Neutrophil (primary cell): ENCODE data around the gene TMIE.
"Not testable (repeated sequence)": the region's sequence is repeated elsewhere in the genome, so short reads cannot be mapped to it uniquely, and the experiment has no call there.

Experiments
- H3K27ac ChIP-seq: fragments of 200-600 bp; sonication (generic); 2 replicates; pipeline ENCODE4 v1.5.1; 2016; ENCODE audit warnings: mild to moderate bottlenecking, moderate library complexity
- H3K27me3 ChIP-seq: fragments of 200-600 bp; sonication (generic); 2 replicates; pipeline ENCODE4 v1.6.0; 2016; ENCODE audit warnings: mild to moderate bottlenecking
- H3K36me3 ChIP-seq: fragments of 200-600 bp; sonication (generic); 2 replicates; pipeline ENCODE4 v1.5.1; 2017
- H3K4me1 ChIP-seq, 2 experiments: fragments of 200-600 bp in 1 of 2; sonication (generic) in 1 of 2; 1 replicate in 1 of 2; 2 replicates in 1 of 2; pipeline versions ENCODE4 v1.5.1 to v1.6.1; 2013 to 2016; ENCODE audit warnings: low read depth in 1 of 2, low read length in 1 of 2, mild to moderate bottlenecking in 1 of 2, moderate library complexity in 1 of 2; ENCODE audit not compliant: control insufficient read depth in 1 of 2, insufficient read depth in 1 of 2
- H3K4me3 ChIP-seq, 2 experiments: fragments of 200-600 bp in 1 of 2; sonication (generic) in 1 of 2; 1 replicate in 1 of 2; 2 replicates in 1 of 2; pipeline ENCODE4 v1.5.1; 2013 to 2016; ENCODE audit warnings: low read depth in 1 of 2, low read length in 1 of 2, mild to moderate bottlenecking in 1 of 2, moderate library complexity in 1 of 2
- H3K9me3 ChIP-seq: fragments of 200-600 bp; sonication (generic); 2 replicates; pipeline ENCODE4 v1.5.1; 2016
- TF ChIP-seq, protein P1 (sequence below): fragments of 200-600 bp; sonication (generic); IDR thresholded peaks from 2 replicates; pipeline ENCODE4 v1.5.1; 2016; ENCODE audit warnings: antibody characterized with exemption

The TMIE gene

DNA sequence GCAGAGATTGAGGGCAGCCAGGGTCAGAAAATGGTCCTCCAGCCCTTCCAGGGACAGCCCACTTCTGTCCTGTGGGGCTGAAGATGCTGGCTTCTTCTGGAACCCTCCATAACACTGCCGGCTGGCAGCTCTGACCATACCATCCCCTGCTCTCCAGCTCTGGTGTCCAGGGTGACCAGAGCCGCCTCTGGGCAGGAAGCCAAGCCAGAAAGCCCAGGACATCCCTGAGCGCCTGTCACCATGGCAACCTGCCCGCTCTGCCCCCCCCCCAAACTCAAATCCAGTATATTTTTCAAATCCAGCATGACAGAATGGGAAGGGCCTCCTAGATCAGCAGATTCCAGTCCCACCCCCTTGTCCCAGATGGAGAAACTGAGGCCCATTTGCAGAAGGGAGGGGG lies 420 bp upstream of the TMIE start:
- Histone ChIP-seq H3K36me3 (no peaks in the 10 kb centered on the region), H3K27ac (no peak overlapping the region), H3K27me3 (peaks cover 53% of the 10 kb centered on the region), H3K9me3 (no peaks in the 10 kb centered on the region), H3K4me3 (no peak overlapping the region), H3K4me1 (peaks cover 6 to 10% of the 10 kb centered on the region in 2 experiments)
- TF ChIP-seq, protein P1, sequence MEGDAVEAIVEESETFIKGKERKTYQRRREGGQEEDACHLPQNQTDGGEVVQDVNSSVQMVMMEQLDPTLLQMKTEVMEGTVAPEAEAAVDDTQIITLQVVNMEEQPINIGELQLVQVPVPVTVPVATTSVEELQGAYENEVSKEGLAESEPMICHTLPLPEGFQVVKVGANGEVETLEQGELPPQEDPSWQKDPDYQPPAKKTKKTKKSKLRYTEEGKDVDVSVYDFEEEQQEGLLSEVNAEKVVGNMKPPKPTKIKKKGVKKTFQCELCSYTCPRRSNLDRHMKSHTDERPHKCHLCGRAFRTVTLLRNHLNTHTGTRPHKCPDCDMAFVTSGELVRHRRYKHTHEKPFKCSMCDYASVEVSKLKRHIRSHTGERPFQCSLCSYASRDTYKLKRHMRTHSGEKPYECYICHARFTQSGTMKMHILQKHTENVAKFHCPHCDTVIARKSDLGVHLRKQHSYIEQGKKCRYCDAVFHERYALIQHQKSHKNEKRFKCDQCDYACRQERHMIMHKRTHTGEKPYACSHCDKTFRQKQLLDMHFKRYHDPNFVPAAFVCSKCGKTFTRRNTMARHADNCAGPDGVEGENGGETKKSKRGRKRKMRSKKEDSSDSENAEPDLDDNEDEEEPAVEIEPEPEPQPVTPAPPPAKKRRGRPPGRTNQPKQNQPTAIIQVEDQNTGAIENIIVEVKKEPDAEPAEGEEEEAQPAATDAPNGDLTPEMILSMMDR = no peak

DNA sequence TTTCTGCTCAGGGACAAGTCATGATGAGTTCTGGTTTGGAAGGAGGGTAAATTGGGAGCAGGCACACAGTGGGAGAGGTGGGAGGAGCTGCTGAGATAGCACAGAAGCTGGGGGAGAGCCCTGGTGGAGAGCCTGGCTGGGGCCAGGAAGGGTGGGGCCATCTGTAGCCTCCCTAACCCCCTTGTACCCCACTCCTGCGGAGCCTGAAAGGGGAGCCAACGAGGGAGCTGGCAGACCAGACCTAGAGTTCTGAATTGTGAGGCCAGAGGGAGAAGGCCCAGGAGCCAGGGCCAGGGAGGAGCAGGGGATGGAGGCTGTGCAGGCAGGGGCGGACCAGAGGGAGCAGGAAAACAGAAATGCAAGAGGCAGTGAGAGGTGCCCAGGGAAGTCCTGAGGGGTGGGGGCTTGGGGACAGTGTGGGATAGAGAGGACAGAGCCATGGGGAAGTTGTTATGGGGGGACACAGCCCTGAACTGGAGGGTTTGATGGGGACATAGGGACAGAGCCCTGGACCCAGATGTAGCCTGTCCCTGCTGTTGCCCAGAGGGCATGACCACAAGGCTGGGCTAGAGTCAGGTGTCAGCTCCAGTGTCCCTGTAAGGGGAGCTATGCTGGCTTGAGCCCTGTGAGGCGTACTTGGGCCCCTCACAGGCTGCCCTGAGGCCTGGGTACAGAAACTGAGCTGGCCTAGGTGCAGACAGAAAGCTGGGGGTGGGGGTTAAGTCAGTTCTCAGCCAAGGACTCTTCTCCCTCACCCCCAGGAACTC lies 1.2 kb downstream of the TMIE start:
- peaks cover 0 to 5% of the 10 kb centered on the region in 2 experiments for H3K4me1 ChIP-seq

DNA sequence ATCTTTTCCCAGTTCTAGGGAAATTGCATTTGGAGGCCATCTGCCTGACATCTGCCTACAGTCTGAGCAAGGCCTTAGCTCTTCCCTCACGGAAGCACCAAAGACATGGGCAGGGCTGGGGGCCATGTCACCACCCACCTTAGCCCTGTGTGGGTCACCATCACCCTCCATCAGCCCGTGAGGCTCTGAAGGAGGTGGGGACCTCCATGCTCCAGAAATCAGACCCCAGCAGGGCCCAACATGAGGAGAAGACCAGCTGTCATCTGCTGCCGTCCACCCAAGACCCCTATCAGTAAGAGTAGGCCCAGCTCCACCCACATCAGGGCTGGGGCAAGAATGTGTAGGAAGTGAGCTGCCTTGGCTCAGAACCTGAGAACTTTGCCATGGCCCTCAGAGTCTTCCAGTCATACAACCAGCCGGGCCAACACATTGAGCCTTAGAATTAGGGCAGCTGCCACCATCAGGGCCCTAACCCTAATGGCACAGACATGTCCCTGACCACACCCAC lies 1.9 kb downstream of the TMIE start:
- no peaks in the 10 kb centered on the region for H3K36me3 ChIP-seq
- H3K27ac ChIP-seq = no peak overlapping the region
- H3K4me3 ChIP-seq = no peak overlapping the region
- H3K4me1 ChIP-seq = peaks cover 0 to 5% of the 10 kb centered on the region in 2 experiments
- H3K9me3 ChIP-seq = no peaks in the 10 kb centered on the region
- TF ChIP-seq, protein P1 = no peak
- H3K27me3 ChIP-seq = peaks cover 53% of the 10 kb centered on the region

More for the DNA sequence above, 1.2 kb downstream of the TMIE start:
- TF ChIP-seq, protein P1 = no peak
- Histone ChIP-seq H3K27me3 (peaks cover 53% of the 10 kb centered on the region), H3K4me3 (no peak overlapping the region), H3K9me3 (no peaks in the 10 kb centered on the region), H3K27ac (no peak overlapping the region), H3K36me3 (no peaks in the 10 kb centered on the region)

DNA sequence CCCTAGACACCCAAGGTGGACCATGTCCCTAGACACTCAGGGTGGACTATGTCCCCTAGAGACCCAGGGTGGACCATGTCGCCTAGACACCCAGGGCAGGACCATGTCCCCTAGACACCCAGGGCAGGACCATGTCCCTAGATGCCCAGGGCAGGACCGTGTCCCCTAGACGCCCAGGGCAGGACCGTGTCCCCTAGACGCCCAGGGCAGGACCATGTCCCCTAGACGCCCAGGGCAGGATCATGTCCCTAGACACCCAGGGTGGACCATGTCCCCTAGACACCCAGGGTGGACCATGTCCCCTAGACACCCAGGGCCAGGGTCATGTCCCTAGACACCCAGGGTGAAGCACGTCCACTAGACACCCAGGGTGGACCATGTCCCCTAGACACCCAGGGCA lies 3.2 kb downstream of the TMIE start:
- not testable (repeated sequence) for H3K27ac ChIP-seq, H3K36me3 ChIP-seq, H3K4me1 ChIP-seq, H3K4me3 ChIP-seq, H3K9me3 ChIP-seq
- peaks cover 49% of the 10 kb centered on the region for H3K27me3 ChIP-seq

GRCh38 chr3:46705022-46705530 lies 3.9 kb downstream of the TMIE start:
- Histone ChIP-seq H3K9me3 (no peaks in the 10 kb centered on the region), H3K4me1 (peaks cover 0 to 5% of the 10 kb centered on the region in 2 experiments), H3K27ac (no peak overlapping the region), H3K4me3 (no peak overlapping the region), H3K36me3 (no peaks in the 10 kb centered on the region), H3K27me3 (peaks cover 42% of the 10 kb centered on the region)
- TF ChIP-seq, protein P1 = peak; percentile 77
